ENCODE results near the gene RUVBL1. TPM values are rescaled to one million over a fixed set of nuclear protein-coding genes. Genes with fewer than 3 reads are reported as not detected.

Gene RUVBL1
- total RNA-seq, 1 donor from 2014 or later: 58.3 TPM

GRCh38 chr3:128071771-128072453, 51.7 kb downstream of the RUVBL1 start:
- intact Hi-C loops (cut with micrococcal nuclease): no loop called here

- intact Hi-C loops (cut with micrococcal nuclease): no loop called here
Observed at GRCh38 chr3:128070898-128071591, 52.6 kb downstream of the RUVBL1 start.

DNA sequence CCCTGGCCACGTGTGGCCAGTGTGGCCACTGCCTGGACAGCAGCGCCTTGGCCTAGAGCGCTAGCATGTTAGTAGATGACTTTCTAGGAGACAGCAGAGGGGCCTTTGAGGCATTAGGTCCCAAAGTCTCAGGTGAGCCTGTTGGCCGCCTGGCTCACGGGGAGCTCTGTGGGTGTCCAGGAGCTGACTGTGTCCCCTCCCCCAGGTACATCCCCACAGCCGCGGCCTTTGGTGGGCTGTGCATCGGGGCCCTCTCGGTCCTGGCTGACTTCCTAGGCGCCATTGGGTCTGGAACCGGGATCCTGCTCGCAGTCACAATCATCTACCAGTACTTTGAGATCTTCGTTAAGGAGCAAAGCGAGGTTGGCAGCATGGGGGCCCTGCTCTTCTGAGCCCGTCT, 54.3 kb downstream of the RUVBL1 start:
- intact Hi-C loops (cut with micrococcal nuclease): no loop called here

DNA sequence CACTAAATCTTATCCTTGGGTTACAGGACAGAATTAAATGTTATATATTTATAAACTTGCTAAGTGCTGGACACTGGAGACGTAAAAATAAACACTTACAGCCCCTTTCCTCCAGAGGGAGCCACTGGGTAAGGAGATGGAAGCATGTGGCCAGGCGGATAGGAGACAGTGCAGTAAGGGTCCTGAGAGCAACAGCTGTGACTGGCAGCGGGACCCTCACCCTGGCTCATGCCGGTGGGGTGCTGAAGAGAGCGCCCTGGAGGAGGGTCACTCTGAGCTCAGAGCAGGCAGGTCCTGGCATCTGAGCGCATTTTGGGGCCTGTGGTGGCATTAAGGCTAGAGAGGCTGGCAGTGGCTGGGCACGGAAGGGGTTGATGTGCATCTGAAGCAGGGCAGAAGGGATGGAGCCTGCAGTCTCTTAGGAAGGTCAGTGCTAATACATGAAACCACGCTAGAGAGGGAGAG, 55.4 kb downstream of the RUVBL1 start:
- intact Hi-C loops (cut with micrococcal nuclease): no loop called here

DNA sequence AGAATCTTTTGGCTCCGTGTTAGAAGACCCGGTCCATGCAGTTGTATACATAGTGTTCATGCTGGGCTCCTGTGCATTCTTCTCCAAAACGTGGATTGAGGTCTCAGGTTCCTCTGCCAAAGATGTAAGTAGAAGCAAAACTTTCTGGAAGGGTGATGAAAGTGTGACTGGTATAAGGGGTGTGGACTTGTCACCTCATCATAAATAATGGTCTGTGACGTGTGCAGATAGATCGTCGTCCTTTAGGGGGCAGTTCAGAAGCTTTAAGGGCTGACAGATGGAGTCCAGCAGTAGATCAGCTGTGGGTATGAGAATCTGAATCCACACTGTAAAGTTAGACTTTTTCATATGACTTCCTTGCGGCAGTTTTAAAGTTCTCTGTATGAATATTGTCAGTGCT, 56.1 kb downstream of the RUVBL1 start:
- intact Hi-C loops (cut with micrococcal nuclease): no loop called here

- intact Hi-C loops (cut with micrococcal nuclease): no loop called here
Observed at GRCh38 chr3:128066676-128067075, 56.9 kb downstream of the RUVBL1 start.

DNA sequence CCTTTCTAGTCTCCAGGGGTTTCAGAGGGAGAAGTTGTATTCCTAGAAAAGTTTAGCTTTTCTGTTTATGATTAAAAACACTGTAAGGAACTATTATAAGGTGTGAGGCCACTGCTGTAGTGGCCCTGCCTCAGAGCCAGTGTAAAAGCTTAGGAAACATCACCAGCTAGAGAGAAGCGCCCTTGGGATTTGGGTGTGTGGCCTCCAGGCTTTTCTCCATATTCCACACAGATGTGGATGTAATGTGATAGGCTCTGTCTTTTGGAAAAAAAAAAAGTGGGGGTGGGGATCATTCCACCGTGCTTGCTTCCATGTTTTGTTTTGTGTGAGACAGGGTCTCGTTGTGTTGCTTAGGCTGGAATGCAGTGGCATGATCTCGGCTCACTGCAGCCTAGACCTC, 57.5 kb downstream of the RUVBL1 start:
- intact Hi-C loops (cut with micrococcal nuclease): no loop called here

- intact Hi-C loops (cut with micrococcal nuclease): no loop called here
Observed at GRCh38 chr3:128064962-128065361, 58.6 kb downstream of the RUVBL1 start.

DNA sequence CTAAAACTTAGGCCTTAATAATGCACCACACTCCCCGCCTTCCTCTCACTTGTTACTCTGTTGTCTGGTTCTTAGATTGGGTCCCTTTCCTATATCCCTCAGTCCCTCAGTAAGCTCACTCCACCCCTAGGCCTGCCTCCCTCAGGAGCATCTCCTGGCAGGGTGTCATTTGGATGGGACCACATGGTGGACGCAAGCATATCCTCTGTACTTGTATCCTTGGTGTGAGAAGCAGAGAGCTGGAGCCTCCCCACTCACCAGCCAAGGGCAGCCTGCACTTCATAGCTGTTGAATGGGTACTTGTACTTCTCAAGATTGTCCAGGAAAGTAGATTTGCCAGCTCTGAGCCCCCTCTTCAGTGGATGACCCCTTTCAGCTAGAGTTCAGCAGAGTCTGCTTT, 59.7 kb downstream of the RUVBL1 start:
- intact Hi-C loops (cut with micrococcal nuclease): no loop called here

GRCh38 chr3:128062033-128062745, 61.4 kb downstream of the RUVBL1 start:
- intact Hi-C loops (cut with micrococcal nuclease): no loop called here

DNA sequence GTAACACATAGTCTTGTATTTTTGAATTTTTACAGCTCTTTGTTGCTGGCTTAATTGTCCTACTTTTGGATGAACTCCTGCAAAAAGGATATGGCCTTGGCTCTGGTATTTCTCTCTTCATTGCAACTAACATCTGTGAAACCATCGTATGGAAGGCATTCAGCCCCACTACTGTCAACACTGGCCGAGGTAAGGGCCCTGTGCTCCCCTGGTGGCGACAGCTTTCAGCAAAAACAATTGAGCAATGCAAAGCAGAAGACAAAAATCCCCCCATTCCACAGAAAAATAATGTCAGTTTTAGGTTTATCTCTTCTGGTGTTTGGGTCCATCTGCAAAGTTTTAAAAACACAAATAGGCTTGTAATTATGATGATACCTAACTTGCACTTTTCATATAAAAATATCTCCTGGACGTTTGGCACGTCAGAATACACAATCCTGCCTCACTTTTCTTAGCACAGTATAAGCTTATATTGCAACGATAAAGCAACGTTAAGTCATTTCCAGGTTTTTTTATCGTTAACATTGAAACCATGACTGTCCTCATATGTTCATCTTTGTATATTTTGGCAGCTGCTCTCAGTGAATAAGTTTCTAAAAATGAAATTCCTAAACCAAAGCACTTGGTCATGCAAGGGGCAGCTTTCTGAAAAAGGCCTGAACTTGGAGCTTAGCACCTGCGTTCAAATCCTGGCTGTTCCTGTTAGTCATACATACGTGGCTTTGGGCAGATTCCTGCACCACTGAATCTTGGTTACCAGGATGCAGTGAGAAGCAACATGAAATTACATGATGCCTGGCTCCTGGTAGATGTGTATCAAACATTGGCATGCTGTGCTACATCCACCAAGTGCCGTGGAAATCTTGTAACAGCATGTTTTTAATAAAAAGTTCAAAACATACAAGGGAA, 62.9 kb downstream of the RUVBL1 start:
- intact Hi-C loops (cut with micrococcal nuclease): no loop called here

DNA sequence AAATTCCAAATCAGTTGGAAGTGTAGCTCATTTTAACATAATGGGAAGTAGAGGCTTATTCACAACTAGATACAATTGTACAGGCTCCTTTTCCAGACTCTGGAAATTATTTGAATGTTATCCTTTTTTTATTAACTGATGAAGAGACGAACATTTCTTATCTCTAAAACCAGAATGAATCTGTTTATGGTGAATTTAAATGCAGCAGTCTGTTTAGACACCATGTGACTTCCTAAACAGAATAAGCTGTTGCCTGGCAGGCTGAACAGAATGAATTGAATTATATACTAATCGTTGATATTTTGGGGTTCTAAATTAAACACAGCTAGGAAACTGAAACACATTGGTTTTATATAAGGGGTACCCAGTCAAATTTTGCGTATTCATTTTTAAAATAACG, 67.4 kb downstream of the RUVBL1 start:
- intact Hi-C loops (cut with micrococcal nuclease): loop anchor here (10.0 kb wide), 1 partner anchor 1971 kb away; the partner anchor contains the start of gene SLC41A3

DNA sequence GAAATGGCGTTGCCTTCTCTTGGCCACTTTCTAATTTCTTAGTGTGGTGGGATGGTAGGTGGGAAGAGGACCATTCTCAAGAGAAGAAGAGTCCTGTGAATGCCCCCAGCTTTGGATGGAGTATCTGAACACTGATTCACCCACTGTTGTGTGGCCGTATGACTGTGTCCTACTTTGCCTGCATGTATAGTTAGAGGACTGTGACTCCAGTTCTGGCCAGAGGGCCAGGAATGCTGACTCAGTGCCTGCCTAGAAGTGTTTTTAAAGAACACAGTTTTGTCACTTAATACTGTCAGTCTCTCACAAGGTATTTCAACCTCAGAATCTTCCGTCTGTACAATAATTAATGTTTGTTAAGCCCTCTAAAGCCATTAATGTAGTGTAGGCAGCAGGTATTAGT, 69.2 kb downstream of the RUVBL1 start:
- intact Hi-C loops (cut with micrococcal nuclease): loop anchor here (5.0 to 10.0 kb wide), 6 partner anchors 393 to 1970 kb away; partner anchors contain the start of genes CHCHD6, MBD4, SLC41A3 and ZXDC

GRCh38 chr3:128053614-128054013, 70.0 kb downstream of the RUVBL1 start:
- intact Hi-C loops (cut with micrococcal nuclease): loop anchor here (1.0 to 10.0 kb wide), 9 partner anchors 357 to 1969 kb away; partner anchors contain the start of genes ACAD9, CHCHD6, MBD4 and SLC41A3

DNA sequence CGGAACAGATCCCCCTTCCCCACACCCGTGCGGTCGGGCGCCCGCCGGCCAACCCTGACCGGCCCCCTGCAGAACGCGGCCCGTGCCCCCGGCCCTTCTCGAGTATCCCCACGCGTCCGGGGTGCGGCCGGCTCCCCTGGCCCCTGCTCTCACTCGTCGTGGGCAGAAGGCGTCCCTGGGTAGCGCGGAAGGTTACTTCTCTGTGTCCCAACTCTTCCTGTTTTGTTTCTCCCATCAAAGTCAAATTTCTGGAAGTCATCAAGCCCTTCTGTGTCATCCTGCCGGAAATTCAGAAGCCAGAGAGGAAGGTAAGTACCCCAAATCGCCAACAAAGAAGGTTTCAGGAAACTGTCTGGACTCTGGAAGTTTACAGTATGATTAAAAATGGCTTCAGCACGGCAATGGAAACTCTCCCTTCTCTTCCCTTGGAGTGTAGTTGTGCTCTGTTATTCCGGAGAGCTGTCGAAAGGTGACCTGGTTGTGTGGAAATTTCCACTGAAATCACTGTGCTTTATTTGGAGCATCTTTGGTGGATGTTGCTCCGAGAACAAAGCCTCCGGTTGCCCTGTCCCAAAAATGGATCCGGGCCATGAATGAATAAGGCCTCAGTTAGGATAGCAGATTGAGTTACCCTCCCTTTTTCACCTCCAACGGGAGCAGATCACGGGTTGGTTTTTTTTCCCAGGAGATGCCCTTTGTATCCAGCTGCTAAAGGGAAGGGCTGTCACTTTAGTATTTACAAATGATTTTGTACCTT, 70.8 kb downstream of the RUVBL1 start:
- intact Hi-C loops (cut with micrococcal nuclease): loop anchor here (1.0 to 10.0 kb wide), 19 partner anchors 23 to 1968 kb away; partner anchors contain the start of genes ACAD9, CHCHD6, EEFSEC and ISY1

DNA sequence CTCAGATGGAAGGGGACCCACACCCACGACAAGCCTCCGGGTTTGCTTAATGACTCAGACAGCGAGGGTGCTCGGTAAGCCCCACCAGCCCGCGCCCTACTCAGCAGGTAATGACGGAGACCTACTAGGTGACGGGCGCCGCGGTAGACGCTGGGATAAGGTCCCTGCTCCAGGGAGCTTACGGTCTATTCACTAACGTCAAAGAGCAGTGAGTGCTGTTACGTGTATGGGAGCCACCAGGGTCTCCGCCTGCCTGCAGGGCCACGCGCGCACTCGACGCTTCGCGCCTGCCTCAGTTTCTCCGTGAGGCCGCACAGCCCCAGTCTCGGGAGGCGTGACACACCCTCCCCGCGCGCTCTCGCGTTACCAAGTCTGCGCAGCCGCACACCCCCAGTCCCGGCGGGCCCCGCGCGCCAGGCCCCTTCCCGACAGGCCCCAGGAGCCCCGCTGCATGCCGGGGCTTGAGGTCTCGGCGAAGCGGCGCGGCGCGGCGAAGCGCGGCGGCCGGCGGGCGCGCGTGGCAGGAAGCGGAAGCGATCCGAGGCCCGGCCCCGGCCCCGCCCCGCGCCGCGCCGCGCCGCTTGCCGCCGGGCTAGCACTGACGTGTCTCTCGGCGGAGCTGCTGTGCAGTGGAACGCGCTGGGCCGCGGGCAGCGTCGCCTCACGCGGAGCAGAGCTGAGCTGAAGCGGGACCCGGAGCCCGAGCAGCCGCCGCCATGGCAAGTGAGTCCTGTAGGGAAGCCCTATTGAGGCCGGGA, 71.6 kb downstream of the RUVBL1 start, which contains the start of gene SEC61A1:
Gene SEC61A1 (plus strand): TSS at position 601 of the 758 bp plus-strand sequence. CDS start 116 bp downstream, at position 717.
- intact Hi-C loops (cut with micrococcal nuclease): loop anchor here (1.0 to 10.0 kb wide), 18 partner anchors 23 to 1967 kb away; partner anchors contain the start of genes ACAD9, CHCHD6, EEFSEC and ISY1

- intact Hi-C loops (cut with micrococcal nuclease): loop anchor here (5.0 to 10.0 kb wide), 6 partner anchors 396 to 1967 kb away; partner anchors contain the start of genes CHCHD6, MBD4, SLC41A3 and ZXDC
Observed at GRCh38 chr3:128051459-128051836, 72.2 kb downstream of the RUVBL1 start.

GRCh38 chr3:128050597-128050996, 73.0 kb downstream of the RUVBL1 start:
- intact Hi-C loops (cut with micrococcal nuclease): loop anchor here (5.0 to 10.0 kb wide), 6 partner anchors 397 to 1966 kb away; partner anchors contain the start of genes CHCHD6, MBD4, SLC41A3 and ZXDC

GRCh38 chr3:128041344-128041743, 82.3 kb downstream of the RUVBL1 start:
- intact Hi-C loops (cut with micrococcal nuclease): no loop called here

Data from T-helper 1 cell treated with Interleukin-12 subunit alpha and Interleukin-12 subunit beta and Interleukin-4 antibody, amounts not matched to agents 30 ng/mL and 1 ng/mL, for 36 hours (primary cell).